Prostate gland (tissue), 2 donors: ENCODE data around the gene SLX4.

Experiments
- CTCF ChIP-seq, 4 experiments: fragments of 200-600 bp in 2 of 4; fragments of 450-650 bp in 2 of 4; sonication (generic) in 2 of 4; IDR thresholded peaks; 1 replicate in 3 of 4; 2 replicates in 1 of 4; pipeline ENCODE4 v1.5.1; 2016 to 2019; ENCODE audit warnings: antibody characterized with exemption in 4 of 4, mild to moderate bottlenecking in 2 of 4, moderate library complexity in 2 of 4
- POLR2AphosphoS5 ChIP-seq: sonication (generic); formaldehyde crosslinking; IDR thresholded peaks from one replicate; pipeline ENCODE4 v1.6.1; 2017; ENCODE audit warnings: antibody characterized with exemption

DNA sequence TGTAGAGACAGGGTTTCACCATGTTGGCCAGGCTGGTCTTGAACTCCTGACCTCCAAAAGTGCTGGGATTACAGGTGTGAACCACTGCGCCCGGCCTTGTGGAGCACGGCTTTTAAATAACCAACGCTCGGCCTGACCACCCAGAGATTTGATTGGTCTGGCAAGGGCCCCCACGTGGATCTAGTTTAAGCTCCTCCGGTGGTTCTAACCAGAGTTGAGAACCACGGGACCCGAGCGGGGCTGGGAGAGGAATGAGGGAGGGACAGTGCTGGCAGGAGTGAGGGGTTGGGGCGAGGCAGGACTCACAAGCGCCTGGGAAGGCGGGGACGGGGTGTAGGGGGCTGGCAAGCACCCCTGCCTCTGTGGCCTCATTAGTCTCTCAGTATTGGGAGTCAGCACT lies 37.2 kb downstream of the SLX4 start:
- TF ChIP-seq POLR2AphosphoS5 (no peak), CTCF (IDR thresholded peaks at IDR 0.05) (no peak)
